ENCODE data around the gene MINK1. TPM values are rescaled to one million over a fixed set of nuclear protein-coding genes. Genes with fewer than 3 reads are reported as not detected.

The MINK1 gene
- total and polyA plus RNA-seq, 2 of the 13 experiments (the other 11 are each of a cell fraction or from before 2014, with no cell fraction given) = 17.2 to 63.9 TPM

- intact Hi-C loops (cut with micrococcal nuclease; ENCODE audit: unreplicated experiment) = no loop called here
- TF ChIP-seq ZNF782 (CRISPR knock-in tag; IDR thresholded peaks at IDR 0.05; ENCODE audit: borderline replicate concordance) (no peak), AHDC1 (CRISPR knock-in tag; IDR thresholded peaks at IDR 0.05; ENCODE audit: borderline replicate concordance) (no peak), PRDM10 (CRISPR knock-in tag; IDR thresholded peaks at IDR 0.05; ENCODE audit: low read depth) (no peak), RBM22 (optimal IDR thresholded peaks at IDR 0.05; ENCODE audit: low read length) (peak; percentile 7), ZBTB33 (CRISPR knock-in tag; IDR thresholded peaks at IDR 0.05) (no peak), ZBTB14 (CRISPR knock-in tag; IDR thresholded peaks at IDR 0.05) (no peak), FIP1L1 (IDR thresholded peaks at IDR 0.05; ENCODE audit: borderline replicate concordance, insufficient read depth, low read depth, low read length) (no peak), DNMT1 (CRISPR knock-in tag; IDR thresholded peaks at IDR 0.05) (no peak), MEF2D (CRISPR knock-in tag; IDR thresholded peaks at IDR 0.05) (0 out of 2 replicates have a peak, but pooled peaks have one; percentile 18), SSRP1 (CRISPR knock-in tag; IDR thresholded peaks at IDR 0.05) (peak; percentile 21; the same call in 1 of the 2 replicates)
These were observed 111.5 kb downstream of the MINK1 start for GRCh38 chr17:4944554-4945175.

More at GRCh38 chr17:4944554-4945175, 111.5 kb downstream of the MINK1 start:
- ATAC-seq (no peak), FAIRE-seq (no peak), DNase-seq (ENCODE audit: low spot score) (no peak)
- ChIA-PET CTCF (ENCODE audit: low intra/inter-chr PET ratio, low total read pairs) (no interaction called here), POLR2A (interaction anchor here (1.6 to 10.0 kb wide), 2 partner anchors 22 to 24 kb away, joined by 6 to 273 read pairs; partner anchors contain the start of gene SPAG7)
- Histone ChIP-seq H2AFZ (ENCODE audit: low read length) (no peak overlapping the region), H4K20me1 (ENCODE audit: insufficient read depth, low read length) (peaks cover 33% of the 10 kb centered on the region), H3K36me3 (replicated peaks in 1 of 2; ENCODE audit: control insufficient read depth in 1 of 2, insufficient read depth in 2 of 2, low read length in 2 of 2) (peaks cover 18 to 37% of the 10 kb centered on the region in 2 experiments), H3K4me3 (replicated peaks in 1 of 3; ENCODE audit: insufficient read depth in 1 of 3, low read depth in 2 of 3, low read length in 3 of 3) (no peak overlapping the region), H3K9me3 (ENCODE audit: low read length) (no peaks in the 10 kb centered on the region), H3K27ac (ENCODE audit: extremely low read length, insufficient read depth, low read length) (peak overlapping the region; percentile 38), H3K4me1 (ENCODE audit: insufficient read depth, low read length) (peaks cover 38% of the 10 kb centered on the region), H3K4me2 (ENCODE audit: low read depth, low read length) (no peak overlapping the region), H3K27me3 (ENCODE audit: control insufficient read depth in 1 of 2, insufficient read depth in 2 of 2, low read length in 2 of 2) (no peaks in the 10 kb centered on the region; a peak in 1 of 5 replicates), H3K9ac (ENCODE audit: insufficient read depth, low read depth, low read length) (no peak overlapping the region), H3K79me2 (ENCODE audit: insufficient read depth, low read length) (peaks cover 61% of the 10 kb centered on the region)
- BruUV-seq (replicated peaks) = no TSS peak
- whole genome bisulfite sequencing (ENCODE audit: low lambda C conversion rate) = 82% methylated on average over 7 of the region's 8 CpGs
- in situ Hi-C loops (cut with HindIII; ENCODE audit: extremely low pct_ligation_motif_present, low pct_unique_long_range_greater_than_20kb) = no loop called here
